Measurements from ENCODE around the gene MTG1.

GRCh38 chr10:133377025-133377817 is 16.7 kb upstream of the MTG1 start:
- TF ChIP-seq BRCA1 (IDR thresholded peaks at IDR 0.05; ENCODE audit: low read depth, low read length): no peak
- no peak for TF ChIP-seq RCOR1 (conservative IDR thresholded peaks at IDR 0.05; ENCODE audit: low read depth, low read length)
- no peak for TF ChIP-seq SRF (IDR thresholded peaks at IDR 0.05; ENCODE audit: low read depth in 2 of 2, low read length in 2 of 2)
- no peak for TF ChIP-seq SUZ12 (IDR thresholded peaks at IDR 0.05; ENCODE audit: unreplicated experiment)
- no peak for TF ChIP-seq PBX3 (IDR thresholded peaks at IDR 0.05; ENCODE audit: insufficient replicate concordance, low read depth, low read length)
- no peak for TF ChIP-seq PAX5 (IDR thresholded peaks at IDR 0.05; ENCODE audit: borderline replicate concordance, low read depth, low read length)
